GM21723 (cell line): ENCODE data around the gene HNRNPH1.
"Not testable (repeated sequence)": the region's sequence is repeated elsewhere in the genome, so short reads cannot be mapped to it uniquely, and the experiment has no call there.

Experiments
- ATAC-seq: cut with Tn5 transposase; IDR thresholded peaks from one replicate; pipeline ENCODE4 v1.9.1; 2021; ENCODE audit warnings: mild to moderate bottlenecking, moderate library complexity; ENCODE audit not compliant: unreplicated experiment

HNRNPH1 gene, protein sequence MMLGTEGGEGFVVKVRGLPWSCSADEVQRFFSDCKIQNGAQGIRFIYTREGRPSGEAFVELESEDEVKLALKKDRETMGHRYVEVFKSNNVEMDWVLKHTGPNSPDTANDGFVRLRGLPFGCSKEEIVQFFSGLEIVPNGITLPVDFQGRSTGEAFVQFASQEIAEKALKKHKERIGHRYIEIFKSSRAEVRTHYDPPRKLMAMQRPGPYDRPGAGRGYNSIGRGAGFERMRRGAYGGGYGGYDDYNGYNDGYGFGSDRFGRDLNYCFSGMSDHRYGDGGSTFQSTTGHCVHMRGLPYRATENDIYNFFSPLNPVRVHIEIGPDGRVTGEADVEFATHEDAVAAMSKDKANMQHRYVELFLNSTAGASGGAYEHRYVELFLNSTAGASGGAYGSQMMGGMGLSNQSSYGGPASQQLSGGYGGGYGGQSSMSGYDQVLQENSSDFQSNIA

GRCh38 chr5:179623003-179623905 lies at the start of gene HNRNPH1:
HNRNPH1 (minus strand) TSS chr5:179623671; CDS start chr5:179623133, 538 bp downstream.
- ATAC-seq: peak; percentile 68

DNA sequence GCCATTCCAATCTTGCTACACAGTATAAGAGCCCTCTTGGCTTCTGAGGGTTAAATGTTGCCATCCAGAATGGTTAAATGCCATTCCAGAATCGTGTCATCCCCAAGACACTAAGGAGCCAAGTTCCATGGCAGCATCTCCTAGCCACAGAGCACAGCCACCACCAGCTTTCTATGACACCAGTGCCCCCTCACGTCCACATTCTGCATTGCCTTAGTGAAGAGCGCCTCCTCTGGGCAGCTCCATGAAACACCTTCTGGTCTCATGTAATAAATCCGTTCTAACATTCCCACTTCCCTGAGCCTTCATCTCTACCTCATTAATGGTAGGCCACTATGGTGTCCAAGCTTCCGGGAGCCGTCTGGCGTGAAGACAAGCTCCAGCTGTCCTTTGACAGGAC lies 44.9 kb upstream of the HNRNPH1 start:
- ATAC-seq: peak; percentile 78

- not testable (repeated sequence) for ATAC-seq
Measured at GRCh38 chr5:179661647-179662046, 38.2 kb upstream of the HNRNPH1 start.

- peak; percentile 70 for ATAC-seq
Measured at GRCh38 chr5:179658179-179658856, 34.8 kb upstream of the HNRNPH1 start.

- ATAC-seq: peak; percentile 92
Measured at GRCh38 chr5:179657302-179658178, 34.1 kb upstream of the HNRNPH1 start.

GRCh38 chr5:179653135-179653534 lies 29.7 kb upstream of the HNRNPH1 start:
- not testable (repeated sequence) for ATAC-seq

- ATAC-seq: not testable (repeated sequence)
Measured at GRCh38 chr5:179650245-179650644, 26.8 kb upstream of the HNRNPH1 start.

GRCh38 chr5:179649166-179649703 lies 25.8 kb upstream of the HNRNPH1 start:
- ATAC-seq: not testable (repeated sequence)

GRCh38 chr5:179648410-179648809 lies 24.9 kb upstream of the HNRNPH1 start:
- no peak for ATAC-seq

- not testable (repeated sequence) for ATAC-seq
Measured at GRCh38 chr5:179644766-179645165, 21.3 kb upstream of the HNRNPH1 start.

- ATAC-seq: not testable (repeated sequence)
Measured at GRCh38 chr5:179643141-179643920, 19.9 kb upstream of the HNRNPH1 start.

DNA sequence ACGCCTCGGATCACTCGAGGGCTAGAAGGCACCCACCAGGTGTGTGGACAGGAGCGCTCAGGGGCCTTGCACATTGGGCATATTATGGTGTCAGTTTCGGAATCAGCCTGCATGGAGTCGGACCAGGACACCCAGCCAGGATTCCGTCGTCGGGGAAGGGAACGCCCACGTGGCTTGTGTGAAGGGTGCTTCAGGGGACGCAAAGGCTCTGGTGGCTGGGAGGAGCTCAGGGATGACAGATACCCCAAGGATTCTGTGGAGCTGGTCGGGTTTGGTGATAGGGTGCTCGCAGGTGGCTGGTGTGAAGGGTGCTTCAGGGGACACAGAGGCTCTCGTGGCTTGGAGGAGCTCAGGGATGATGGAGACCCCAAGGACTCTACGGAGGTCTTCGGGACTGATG lies 19.2 kb upstream of the HNRNPH1 start:
- not testable (repeated sequence) for ATAC-seq

- ATAC-seq: not testable (repeated sequence)
Measured at GRCh38 chr5:179641745-179642144, 18.3 kb upstream of the HNRNPH1 start.

GRCh38 chr5:179639296-179639695 lies 15.8 kb upstream of the HNRNPH1 start:
- ATAC-seq: not testable (repeated sequence)

GRCh38 chr5:179634370-179635172 lies 11.1 kb upstream of the HNRNPH1 start:
- ATAC-seq: peak; percentile 93

DNA sequence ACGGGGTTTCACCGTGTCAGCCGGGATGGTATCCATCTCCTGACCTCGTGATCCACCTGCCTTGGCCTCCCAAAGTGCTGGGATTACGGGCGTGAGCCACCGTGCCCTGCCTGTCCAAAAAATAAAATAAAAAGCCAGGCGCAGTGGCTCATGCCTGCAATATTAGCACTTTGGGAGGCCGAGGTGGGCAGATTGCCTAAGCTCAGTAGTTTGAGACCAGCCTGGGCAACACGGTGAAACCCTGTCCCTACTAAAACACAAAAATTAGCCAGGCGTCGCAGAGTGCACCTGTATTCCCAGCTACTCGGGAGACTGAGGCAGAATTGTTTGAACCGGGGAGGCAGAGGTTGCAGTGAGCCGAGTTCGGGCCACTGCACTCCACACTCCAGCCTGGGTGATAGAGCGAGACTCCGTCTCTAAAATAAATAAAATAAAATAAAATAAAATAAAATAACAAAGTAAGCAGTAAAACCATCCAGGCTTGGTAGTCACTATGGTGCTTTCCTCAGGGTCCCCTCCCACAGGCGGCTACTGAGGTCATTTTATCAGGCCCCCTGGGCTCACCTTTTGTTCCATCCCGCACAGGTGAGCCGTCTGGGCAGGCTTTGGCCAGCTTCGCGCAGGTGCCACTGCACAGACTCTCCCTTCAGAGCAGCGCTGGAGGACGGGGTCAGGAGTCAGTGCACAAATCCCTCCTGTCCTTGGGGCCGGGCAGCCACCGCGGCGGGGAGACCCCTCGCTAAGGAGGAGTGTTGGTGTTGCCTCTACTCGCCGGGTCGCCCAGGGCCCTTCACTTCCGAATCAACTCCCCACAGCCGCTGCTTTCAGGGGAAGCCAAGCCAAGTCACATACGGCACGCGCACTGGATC lies 10.3 kb upstream of the HNRNPH1 start:
- peak; percentile 59 for ATAC-seq

GRCh38 chr5:179624841-179625271 lies 1.4 kb upstream of the HNRNPH1 start:
- ATAC-seq: no peak
